Activated T-helper 1 cell treated with Interleukin-2 at 50 U/mL for 16 hours (primary cell): Measurements from ENCODE around the gene ATG2A.

Source experiments
- DNase-seq: peaks from one replicate; pipeline ENCODE4 v3.0.0-alpha.2; 2020; ENCODE audit warnings: low read depth

ATG2A gene

DNA sequence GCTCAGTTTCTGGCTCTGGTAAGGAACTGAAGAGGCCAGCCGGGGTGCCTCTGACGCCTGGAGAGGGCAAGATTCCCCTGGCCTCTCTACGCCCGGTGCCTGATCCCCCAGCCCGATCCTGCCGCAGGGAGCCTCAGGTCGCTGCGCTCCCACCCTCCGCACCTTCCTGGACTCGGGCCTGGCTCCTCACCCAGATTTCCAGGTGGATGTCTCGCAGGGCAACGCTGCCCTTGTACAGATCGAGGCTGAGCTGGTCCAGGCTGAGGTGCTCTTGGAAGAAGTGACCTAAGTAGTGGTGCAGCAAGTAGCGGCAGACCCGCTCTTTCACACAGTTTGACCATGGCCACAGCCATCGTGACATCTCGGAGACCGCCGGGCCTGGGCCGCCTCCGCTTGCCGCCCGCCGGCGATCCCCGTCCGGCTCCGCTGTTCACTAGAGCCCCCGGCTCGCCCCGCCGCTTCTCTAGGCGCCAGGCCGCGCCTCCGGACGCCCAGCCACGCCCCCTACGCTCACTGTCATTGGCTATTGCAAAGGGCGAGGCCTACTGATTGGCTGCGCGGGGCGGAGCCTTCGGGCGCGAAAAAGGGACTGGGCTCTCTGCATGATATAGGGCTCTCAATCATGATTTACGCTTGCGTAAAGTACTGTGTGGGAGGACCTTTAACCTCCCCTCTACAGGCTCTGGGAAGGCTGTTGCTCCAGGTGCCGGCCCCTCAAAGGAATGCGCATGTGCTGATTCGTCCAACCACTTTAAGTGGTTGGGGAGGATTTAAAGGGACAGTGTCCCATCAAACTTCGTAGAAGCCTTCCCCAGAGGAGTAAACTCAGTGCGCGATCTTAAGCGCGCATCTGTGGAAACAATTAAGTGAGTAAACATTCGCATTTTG, at the start of gene ATG2A:
TSS of gene ATG2A (minus strand) at position 435 of the 888 bp plus-strand sequence. CDS start at position 361, 74 bp downstream.
- DNase-seq = peak; percentile 98

DNA sequence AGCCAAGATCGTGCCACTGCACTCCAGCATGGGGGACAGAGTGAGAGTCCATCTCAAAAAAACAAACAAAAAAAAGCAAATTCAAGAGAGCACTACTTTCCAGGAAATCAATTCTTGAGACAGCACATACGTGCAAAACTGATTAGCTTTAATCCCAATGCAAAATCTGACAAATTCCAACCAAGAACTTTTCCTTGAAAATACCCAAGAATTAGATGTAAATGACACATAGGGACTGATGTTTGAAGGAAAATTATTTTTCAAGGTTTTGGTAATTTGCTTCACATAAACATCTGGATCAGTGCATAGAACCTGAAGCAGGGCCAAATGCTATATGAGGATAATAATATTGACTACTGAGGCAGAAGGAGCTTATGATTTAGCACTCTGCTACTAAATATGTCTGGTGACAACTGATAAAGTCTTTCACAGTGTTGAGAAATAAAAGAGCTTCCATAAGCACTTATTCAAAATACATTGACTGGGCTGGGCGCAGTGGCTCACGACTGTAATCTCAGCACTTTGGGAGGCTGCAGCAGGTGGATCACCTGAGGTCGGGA, 46.1 kb upstream of the ATG2A start:
- no peak for DNase-seq

DNA sequence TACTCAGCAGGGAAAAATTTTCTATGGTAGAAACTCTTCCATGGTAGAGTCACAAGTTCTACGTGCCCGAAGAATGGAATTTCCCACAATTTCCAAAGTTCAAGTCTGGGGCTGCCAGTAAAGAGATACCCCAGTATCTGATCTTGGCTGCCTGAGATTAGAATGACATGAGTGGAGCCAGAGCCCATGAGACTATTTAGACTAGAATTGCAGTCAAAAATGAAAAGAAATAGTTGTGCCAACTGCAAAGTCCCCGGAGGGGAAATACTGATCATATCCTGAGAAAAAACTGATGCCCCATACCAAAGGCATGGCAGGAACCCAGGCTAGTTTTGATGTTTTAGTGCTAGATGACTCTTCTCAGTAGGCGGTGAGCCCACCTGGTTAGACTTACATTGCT, 43.7 kb upstream of the ATG2A start:
- DNase-seq = no peak

DNA sequence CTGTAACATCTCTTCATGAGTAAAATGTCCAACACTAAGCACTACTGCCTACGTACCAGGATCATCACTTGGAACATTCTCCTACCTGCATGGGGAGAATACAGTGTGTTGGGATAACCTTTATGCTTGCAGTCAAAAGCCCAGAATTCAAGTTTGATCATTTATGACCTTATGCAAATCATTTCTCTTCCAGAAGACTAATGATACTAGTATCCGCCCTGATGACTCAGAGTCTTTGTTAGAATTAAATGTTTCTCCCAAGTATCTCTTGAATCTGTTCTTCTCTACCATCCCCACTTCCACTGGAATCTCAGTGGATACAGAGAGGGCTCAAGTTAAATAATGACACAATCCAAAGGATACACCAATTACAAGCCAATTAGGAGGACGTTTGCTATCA, 42.5 kb upstream of the ATG2A start:
- no peak for DNase-seq

DNA sequence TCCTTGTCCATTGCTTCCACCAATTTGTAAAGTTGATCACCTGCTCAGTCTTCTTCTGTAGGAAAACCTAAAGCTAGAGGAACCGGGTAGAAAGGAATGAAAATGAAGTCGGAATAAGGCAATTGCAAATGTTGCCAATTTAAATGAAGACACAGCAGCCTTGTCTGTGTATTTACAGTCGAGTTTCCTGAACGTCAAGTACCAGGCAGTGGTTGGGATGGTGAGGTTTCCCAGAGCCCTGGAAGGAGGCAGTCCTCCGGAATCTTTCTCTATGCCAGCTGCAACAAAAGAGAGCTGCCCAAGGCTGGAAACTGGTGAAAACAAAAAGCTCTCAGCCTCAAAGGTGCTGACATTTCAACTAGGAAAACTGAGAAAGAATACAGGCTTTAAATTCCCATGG, 37.2 kb upstream of the ATG2A start:
- no peak for DNase-seq

DNA sequence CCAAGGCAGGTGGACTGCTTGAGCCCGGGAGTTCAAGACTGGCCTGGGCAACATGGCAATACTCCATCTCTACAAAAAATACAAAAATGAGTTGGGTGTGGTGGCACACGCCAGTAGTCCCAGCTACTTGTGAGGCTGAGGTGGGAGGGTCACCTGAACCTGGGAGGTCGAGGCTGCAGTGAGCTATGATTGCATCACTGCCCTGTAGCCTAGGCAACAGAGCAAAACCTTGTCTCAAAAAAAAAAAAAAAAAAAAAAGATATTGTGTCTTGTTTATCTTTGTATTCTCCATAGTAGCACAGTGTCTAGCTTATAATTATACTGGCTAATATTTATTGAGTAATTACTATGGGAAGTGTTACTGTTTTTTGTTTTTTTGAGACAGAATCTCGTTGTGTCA, 34.5 kb upstream of the ATG2A start:
- no peak for DNase-seq

DNA sequence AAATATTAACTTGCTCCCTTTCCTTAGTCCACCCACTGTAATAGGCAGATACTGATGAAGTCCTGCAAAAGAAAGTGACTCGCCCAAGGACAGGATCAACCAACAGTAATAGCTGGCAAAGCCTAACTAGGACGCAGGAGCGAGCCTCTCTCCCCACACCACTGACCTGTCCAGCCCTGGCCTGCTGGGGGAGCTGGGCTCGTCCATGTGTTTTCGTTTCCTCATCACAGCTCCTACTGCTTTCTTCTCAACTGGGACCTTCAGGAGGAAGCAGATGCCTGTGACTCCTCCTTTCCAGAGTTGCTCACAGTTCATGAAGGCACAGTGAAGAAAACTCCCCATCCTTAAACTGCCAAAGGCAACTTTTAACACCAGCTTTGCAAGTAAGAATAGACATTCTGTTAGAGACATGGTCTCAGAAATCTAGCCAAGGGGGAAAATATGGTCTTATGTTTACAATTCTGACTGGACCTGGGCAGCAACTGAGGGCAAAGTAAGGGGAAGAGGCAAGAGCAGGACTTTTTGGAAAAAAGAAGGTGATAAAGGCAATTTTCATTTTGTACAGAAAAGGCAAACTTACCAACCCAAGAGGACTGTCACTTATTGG, 30.3 kb upstream of the ATG2A start:
- DNase-seq = no peak

DNA sequence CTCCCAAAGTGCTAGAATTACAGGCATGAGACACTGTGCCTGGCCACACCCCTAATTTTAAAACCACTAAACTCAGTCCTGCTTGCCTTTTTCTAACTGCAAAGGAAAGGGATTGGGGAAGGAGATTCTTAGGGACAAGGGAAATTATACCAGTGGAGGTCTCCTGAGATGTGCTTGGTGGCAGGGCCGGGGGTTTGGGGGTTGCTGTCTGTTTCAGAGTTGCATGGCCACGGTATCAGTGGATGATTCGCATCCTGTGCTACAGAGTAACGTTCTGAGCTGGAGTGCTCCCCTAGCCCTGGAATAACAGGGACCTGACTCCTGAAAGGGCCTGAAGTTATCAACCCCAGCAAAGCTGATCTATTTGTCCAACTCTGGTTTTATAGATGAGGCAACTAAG, 19.5 kb upstream of the ATG2A start:
- no peak for DNase-seq

DNA sequence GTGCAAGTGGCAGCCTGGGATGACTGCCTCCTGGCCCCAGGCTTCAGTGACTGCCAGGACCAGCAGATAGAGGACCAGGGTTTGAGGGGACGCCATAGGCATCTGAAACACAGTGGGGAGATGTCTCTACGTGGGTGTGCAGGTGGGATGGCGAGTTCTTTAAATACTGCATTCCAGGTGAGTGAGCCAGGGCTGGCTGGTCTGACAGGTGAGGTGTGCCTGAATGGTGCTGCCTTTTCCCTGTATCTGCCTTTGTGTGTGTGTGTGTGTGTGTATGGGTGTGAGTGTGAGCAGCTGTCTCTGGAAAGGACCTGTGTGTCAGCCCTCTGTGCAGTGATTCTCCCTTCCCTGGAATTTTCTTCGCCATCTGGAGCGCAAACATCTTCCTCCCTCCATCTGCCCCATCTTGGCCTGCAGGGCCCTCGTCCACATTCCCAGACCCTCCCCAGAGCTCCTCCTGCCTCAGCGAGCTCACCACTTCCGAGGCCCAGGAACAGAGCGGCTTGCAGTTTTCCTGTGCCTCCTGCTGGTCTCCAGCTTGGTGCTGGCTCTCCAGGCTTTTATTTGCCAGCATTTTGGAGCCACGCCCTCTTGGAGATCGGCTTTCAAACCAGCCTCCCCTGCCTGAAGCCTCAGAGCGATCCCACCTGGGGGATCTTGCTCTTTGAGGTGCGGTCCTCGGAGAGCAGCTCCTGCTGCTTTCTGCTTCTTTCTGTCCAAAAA, 18.5 kb upstream of the ATG2A start, which contains the start of gene GPHA2:
TSS of gene GPHA2 (minus strand) at position 535 of the 723 bp plus-strand sequence. CDS start at position 102, 433 bp downstream.
- no peak for DNase-seq

DNA sequence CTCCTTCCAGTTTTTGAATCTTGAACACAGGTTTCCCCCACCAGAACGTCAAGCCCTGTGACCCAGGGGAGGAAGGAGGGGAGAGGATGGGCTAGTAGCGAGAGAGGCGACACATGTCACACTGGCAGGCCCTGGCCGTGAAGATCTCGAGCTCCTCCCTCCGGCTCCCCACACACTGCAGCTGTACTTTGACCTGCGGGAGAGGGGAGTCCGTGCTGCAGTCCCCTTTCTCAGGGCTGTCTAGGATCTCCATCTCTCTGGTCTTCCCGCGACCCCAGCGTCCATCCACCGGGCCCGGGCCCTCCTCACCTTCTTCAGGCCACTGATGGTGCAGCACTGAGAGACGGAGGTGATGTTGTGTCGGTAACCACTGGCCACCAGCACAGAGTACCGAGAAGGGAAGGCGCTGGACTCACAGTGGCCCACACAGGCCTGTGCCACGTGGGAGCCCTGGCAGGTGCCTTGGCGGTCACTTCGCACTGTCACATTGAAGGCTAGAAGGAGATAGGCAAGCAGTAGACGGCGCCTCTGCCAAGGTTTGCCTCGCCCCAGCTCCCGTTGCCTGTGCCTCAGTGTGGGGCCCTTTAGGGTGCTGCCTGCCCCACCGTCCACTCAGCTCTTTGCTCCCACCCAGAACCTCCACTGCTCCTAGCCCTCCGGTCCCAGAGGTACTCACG, 17.8 kb upstream of the ATG2A start:
- DNase-seq = no peak

DNA sequence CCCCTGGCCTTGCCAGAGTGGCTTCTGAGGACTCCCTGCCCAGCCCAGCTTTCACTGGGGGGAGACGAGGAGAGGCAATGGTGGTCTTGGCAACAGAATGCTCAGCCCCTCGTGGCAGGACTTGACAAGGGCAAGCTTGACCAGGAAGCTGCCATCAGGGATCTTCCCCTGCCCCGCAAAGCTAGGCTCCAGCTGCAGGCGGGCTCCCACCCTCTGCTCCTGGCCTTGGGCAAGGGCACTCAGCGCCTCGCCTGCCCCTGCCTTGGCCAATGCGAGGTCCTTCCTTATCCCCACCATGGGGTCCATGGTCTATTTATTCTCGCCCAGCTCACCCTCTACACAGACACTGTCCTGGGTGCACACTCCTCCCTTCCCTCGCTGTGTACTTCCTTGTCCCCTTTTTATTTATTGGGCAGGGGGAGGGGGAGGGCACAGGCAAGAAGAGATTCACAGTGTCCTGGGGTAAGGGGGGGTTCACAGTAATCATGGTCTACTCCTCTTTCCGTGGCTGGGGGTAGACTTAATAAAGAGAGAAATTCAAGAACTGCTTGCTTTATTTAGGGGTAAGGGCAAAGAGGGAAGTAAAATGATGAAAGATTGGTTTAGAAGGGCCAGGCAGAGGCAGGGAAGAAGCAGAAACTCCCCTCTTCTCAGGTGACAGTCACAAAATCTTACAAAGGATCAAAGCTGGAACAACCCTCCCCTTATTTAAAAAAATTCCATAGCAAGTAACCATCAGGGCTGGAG, 17.1 kb upstream of the ATG2A start:
- DNase-seq = no peak

DNA sequence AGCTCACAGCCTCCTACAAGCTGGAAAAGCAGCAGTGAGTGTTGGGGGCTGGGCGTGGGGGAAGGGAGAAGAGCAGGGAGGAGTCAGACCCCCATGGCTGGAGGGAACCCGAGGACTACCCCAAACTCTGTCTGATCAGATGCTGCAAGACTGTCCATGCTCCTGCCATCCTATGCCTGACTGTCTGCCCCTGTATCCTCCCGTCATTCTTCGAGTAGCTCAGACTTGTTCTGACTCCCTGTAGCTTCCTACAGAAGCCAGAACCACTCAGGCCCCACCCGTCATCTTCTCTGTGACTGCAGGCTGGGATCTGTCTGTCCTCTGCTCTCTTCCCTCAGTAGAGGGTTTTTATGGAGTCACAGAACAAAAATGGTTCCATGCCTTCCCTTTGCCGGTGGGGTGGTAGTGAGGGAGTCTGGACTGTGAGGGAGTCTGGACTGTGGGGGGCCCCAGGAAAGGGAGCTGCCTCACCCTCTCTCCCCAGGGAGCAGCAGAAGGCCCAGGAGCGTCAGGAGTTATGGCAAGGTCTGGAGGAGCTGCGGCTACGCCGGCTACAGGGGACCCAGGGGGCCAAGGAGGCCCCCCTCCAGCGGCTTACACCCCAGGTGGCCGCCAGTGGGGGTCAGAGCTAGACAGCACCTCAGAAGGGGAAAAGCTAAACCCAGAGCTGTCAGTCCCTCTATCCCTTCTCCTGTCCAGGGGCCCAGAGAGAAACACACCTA, 16.4 kb upstream of the ATG2A start:
- no peak for DNase-seq

DNA sequence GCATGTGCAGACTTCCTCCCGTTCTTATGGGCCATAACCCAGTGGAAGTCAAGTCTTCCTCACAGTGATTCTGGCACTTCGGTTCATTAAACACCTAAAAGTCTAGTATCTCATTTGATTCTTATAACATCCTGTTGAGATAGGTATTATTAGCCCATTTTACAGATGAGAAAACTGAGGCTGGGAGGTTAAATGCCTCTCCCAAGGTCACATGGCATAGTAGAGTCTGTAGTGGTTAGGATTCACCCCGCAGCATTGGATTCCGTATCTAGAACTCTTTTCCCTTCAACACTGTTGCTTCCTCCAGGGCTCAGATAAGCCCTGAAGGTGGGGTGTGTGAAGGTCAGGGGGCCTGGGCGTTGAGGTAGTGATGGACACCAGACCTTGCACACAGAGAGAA, 15.3 kb upstream of the ATG2A start:
- DNase-seq = no peak

DNA sequence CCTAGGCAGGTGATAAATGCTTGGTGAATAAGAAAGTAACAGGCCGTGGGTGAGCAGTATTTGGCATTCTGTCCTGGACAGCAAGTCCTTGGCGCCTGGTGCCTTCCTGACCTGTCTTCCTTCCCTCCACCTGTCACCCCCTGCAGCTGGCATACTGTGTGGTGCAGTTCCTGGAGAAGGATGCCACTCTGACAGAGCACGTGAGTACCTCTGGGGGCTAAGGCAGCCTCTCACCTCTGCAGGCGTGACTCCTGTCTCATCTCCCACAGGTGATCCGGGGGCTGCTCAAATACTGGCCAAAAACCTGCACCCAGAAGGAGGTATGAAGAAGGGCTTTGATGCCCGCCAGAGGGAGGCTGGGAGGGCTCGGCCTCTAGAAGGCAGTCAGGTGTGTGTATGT, 14.3 kb upstream of the ATG2A start:
- DNase-seq = no peak

DNA sequence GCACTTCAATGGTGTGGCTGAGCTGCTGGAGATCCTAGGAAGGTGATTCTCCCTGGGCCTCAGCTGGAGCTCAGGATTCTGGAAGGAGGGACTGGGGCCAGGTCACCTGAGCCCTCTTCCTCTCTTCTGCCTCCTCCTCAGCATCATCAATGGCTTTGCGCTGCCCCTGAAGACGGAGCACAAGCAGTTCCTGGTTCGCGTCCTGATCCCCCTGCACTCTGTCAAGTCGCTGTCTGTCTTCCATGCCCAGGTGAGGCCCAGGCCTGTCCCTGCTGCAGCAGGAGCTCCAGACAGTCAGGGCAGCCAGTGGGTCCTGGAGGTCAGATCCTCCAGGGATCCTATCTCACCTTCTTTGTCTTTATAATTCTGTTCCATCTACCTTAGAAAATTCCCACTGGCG, 13.3 kb upstream of the ATG2A start:
- DNase-seq = no peak

DNA sequence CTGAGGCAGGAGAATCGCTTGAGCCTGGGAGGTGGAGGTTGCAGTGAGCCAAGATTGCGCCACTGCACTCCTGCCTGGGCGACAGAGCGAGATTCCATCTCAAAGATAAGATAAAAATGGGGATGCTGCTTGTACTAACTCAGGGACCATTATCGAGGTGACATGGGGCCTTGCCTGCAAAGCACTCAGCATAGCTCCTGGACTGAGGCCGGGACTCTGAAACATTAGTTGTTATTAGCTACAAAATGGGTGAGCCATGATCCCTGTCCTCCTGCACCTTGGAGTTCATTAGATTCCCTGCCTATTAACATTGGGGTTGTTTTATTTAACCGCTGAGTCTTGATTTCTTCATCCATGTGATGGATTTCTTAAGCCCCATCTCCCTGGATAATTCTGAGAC, 12.6 kb upstream of the ATG2A start:
- no peak for DNase-seq

DNA sequence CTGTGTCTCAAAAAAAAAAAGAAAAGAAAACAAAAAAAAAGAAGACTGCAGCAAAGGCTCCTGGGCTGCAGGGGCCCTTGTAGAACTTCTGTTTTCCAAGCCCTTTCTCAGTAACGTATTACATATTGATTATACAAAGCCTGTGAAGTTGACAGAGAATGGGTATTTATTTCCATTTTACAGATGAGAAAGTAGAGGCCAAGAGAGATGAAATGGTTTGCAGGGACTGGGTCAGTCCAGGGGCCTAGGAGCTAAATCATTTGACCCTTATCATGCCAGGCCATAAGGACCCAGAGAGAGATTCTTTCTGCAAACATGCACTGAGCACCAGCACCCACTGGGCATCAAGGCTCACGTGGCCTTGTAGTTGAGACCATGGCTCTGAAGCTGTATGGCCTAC, 11.9 kb upstream of the ATG2A start:
- no peak for DNase-seq

DNA sequence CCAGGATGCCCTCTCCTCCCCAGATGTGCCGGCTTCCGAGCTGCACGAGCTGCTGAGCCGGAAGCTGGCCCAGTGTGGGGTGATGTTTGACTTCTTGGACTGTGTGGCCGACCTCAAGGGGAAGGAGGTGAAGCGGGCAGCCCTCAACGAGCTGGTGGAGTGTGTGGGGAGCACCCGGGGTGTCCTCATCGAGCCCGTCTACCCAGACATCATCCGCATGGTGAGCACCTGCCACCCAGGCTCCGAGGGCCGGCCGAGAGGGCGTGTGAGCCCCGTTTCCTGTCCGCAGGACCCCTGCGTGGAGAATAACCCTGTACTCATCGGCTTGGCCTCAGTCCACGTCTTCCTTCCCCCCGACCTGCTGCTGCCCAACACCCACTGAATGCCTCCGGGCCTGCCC, 9.7 kb upstream of the ATG2A start:
- DNase-seq = no peak

DNA sequence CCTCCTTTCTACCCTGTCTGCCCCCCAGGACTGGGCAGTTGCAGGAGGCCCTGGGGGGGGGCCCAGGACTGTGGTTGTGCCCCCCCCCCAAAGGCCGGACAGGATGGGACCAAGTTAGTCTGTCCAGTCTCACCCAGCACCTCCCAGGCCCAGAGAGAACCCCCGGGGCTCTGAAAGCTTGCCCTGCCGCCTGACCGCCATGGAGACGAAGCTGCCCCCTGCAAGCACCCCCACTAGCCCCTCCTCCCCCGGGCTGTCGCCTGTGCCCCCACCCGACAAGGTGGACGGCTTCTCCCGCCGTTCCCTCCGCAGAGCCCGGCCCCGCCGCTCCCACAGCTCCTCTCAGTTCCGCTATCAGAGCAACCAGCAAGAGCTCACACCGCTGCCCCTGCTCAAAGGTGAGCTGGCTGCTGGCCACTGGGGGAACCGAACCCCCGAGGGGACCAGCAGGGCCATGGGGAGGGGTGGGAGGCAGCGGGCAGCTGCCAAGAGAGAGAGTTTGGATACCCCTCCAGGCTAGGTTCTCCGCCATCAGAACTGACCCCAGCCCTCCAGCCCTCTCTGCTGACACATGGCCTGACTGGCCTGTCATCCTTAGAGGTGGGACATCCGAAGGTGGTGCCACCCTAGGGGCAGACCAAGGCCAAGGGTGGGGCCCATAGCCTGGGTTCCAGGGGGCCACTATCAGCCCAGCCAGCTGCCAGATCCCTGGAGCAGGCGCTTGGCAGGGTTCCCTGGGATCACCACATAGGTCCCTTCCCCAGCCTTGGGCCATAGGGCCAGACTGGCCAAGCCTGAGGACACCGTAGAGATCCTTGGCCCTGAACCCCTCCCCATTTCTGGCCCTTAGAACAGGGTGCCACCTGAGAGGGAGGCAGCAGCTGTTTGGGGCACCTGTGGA, 8.8 kb upstream of the ATG2A start:
- DNase-seq = no peak

DNA sequence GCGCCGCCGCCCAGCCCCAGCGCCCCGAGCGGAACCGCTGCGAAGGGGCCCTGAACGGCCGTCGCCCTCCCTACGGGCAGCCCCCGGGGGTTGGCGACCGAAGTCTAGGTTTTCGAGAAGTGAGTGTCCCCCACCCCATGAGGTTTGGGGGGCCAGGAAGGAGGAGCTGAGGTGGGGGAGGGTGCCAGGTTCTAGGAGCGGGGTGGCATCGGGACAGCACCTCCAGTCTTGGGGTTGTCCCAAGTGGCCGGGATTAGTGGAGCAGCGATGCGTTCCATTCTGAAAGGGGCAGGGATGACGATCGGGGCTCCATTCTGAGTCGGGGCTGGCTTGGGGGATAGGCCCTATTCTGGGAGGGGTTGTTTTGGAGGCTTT, 7.9 kb upstream of the ATG2A start:
- DNase-seq = no peak
